HS-5 (cell line): ENCODE data around the gene RNU1-4.
"Not testable (repeated sequence)": the region's sequence is repeated elsewhere in the genome, so short reads cannot be mapped to it uniquely, and the experiment has no call there.

ENCODE experiments used
- DNase-seq: peaks from one replicate; pipeline ENCODE4 v3.0.0-alpha.2; 2012; ENCODE audit warnings: low read depth

Gene RNU1-4

GRCh38 chr1:16708704-16709103 is 31.6 kb upstream of the RNU1-4 start:
- DNase-seq: not testable (repeated sequence)

- not testable (repeated sequence) for DNase-seq
Measured at GRCh38 chr1:16709659-16710087, 30.6 kb upstream of the RNU1-4 start.

- not testable (repeated sequence) for DNase-seq
Measured at GRCh38 chr1:16710618-16711017, 29.7 kb upstream of the RNU1-4 start.

GRCh38 chr1:16712131-16712530 is 28.2 kb upstream of the RNU1-4 start:
- DNase-seq: not testable (repeated sequence)

GRCh38 chr1:16712582-16712981 is 27.7 kb upstream of the RNU1-4 start:
- DNase-seq: not testable (repeated sequence)

- not testable (repeated sequence) for DNase-seq
Measured at GRCh38 chr1:16712984-16713383, 27.3 kb upstream of the RNU1-4 start.

GRCh38 chr1:16713480-16713879 is 26.8 kb upstream of the RNU1-4 start:
- not testable (repeated sequence) for DNase-seq

- DNase-seq: no peak
Measured at GRCh38 chr1:16716691-16717335, 23.5 kb upstream of the RNU1-4 start.

GRCh38 chr1:16717336-16718098 is 22.8 kb upstream of the RNU1-4 start:
- no peak for DNase-seq

- not testable (repeated sequence) for DNase-seq
Measured at GRCh38 chr1:16718099-16718907, 22.0 kb upstream of the RNU1-4 start.

GRCh38 chr1:16718908-16719533 is 21.3 kb upstream of the RNU1-4 start:
- DNase-seq: no peak

GRCh38 chr1:16719571-16720350 is 20.6 kb upstream of the RNU1-4 start:
- DNase-seq: no peak

- no peak for DNase-seq
Measured at GRCh38 chr1:16720351-16721223, 19.7 kb upstream of the RNU1-4 start.

- no peak for DNase-seq
Measured at GRCh38 chr1:16721871-16722641, 18.3 kb upstream of the RNU1-4 start.

GRCh38 chr1:16724718-16725438 is 15.4 kb upstream of the RNU1-4 start:
- no peak for DNase-seq

- not testable (repeated sequence) for DNase-seq
Measured at GRCh38 chr1:16725439-16726245, 14.7 kb upstream of the RNU1-4 start.

- peak; percentile 19 for DNase-seq
Measured at GRCh38 chr1:16727190-16728111, 12.9 kb upstream of the RNU1-4 start.
